Posterior vena cava (tissue), 2 donors: ENCODE results near the gene SLF2. TPM values are rescaled to one million over a fixed set of nuclear protein-coding genes. Genes with fewer than 3 reads are reported as not detected.
"Not testable (repeated sequence)": the region's sequence is repeated elsewhere in the genome, so short reads cannot be mapped to it uniquely, and the experiment has no call there.

Source experiments
- DNase-seq: peaks from one replicate; pipeline ENCODE4 v3.0.0-alpha.2; 2020; ENCODE audit warnings: low spot score
- intact Hi-C, 2 donors: fragments of 100-400 bp; cut with DNase I; formaldehyde crosslinking; loops; one replicate each; pipeline versions ENCODE4 v1.14.1 to v1.14.2; 2022 to 2023
- total RNA-seq, 2 donors: library from RNA; stranded (reverse); fragmentation: NEBNext Ultra II Directional; extraction: Animal tissue kit (Norgen Biotek cat#: 25700); gene quantifications; one replicate each; pipeline ENCODE4 v1.2.1, GENCODE V29; 2021
- donor health status: DM: yes; HTN: yes; CAD: no.
- donor health status: DM: yes; HTN: yes; CAD: no.

SLF2 gene
- total RNA-seq, 2 donors from 2014 or later: 21.8 to 23.7 TPM

GRCh38 chr10:100876585-100877460 is 35.9 kb upstream of the SLF2 start:
- intact Hi-C loops: no loop called here
- DNase-seq: no peak

GRCh38 chr10:100877461-100877850 is 35.3 kb upstream of the SLF2 start:
- no peak for DNase-seq
- intact Hi-C loops: no loop called here

- no peak for DNase-seq
- intact Hi-C loops: no loop called here
Measured at GRCh38 chr10:100878291-100878910, 34.4 kb upstream of the SLF2 start.

GRCh38 chr10:100879741-100880360 is 32.9 kb upstream of the SLF2 start:
- intact Hi-C loops: no loop called here
- no peak for DNase-seq

- intact Hi-C loops: no loop called here
- no peak for DNase-seq
Measured at GRCh38 chr10:100881556-100882213, 31.1 kb upstream of the SLF2 start.

- intact Hi-C loops: no loop called here
- DNase-seq: no peak
Measured at GRCh38 chr10:100882252-100882651, 30.5 kb upstream of the SLF2 start.

GRCh38 chr10:100882671-100883311 is 30.0 kb upstream of the SLF2 start:
- DNase-seq: no peak
- intact Hi-C loops: no loop called here

GRCh38 chr10:100883312-100883821 is 29.4 kb upstream of the SLF2 start:
- peak; percentile 43 for DNase-seq
- intact Hi-C loops: no loop called here

GRCh38 chr10:100885611-100886010 is 27.2 kb upstream of the SLF2 start:
- intact Hi-C loops: not testable (repeated sequence)
- DNase-seq: peak; percentile 34

GRCh38 chr10:100886091-100886490 is 26.7 kb upstream of the SLF2 start:
- DNase-seq: no peak
- intact Hi-C loops: no loop called here

GRCh38 chr10:100886521-100886920 is 26.2 kb upstream of the SLF2 start:
- no peak for DNase-seq
- intact Hi-C loops: no loop called here

- no peak for DNase-seq
- intact Hi-C loops: no loop called here
Measured at GRCh38 chr10:100886963-100887362, 25.8 kb upstream of the SLF2 start.

GRCh38 chr10:100887761-100888296 is 24.9 kb upstream of the SLF2 start:
- no peak for DNase-seq
- intact Hi-C loops: no loop called here

GRCh38 chr10:100888957-100889356 is 23.8 kb upstream of the SLF2 start:
- intact Hi-C loops: no loop called here

GRCh38 chr10:100889546-100889945 is 23.2 kb upstream of the SLF2 start:
- intact Hi-C loops: no loop called here
- DNase-seq: no peak

More at GRCh38 chr10:100888957-100889356, 23.8 kb upstream of the SLF2 start:
- DNase-seq: no peak

GRCh38 chr10:100890141-100890672 is 22.6 kb upstream of the SLF2 start:
- intact Hi-C loops: no loop called here
- DNase-seq: no peak

- DNase-seq: no peak
Measured at GRCh38 chr10:100890673-100891317, 22.0 kb upstream of the SLF2 start.

GRCh38 chr10:100894033-100894432 is 18.7 kb upstream of the SLF2 start:
- intact Hi-C loops: no loop called here
- no peak for DNase-seq

More at GRCh38 chr10:100890673-100891317, 22.0 kb upstream of the SLF2 start:
- intact Hi-C loops: no loop called here
